ENCODE measurements around the gene INSYN2A.

Gene INSYN2A

GRCh38 chr10:127195571-127196281 lies 665 bp downstream of the INSYN2A start:
- Histone ChIP-seq H3K4me3 (ENCODE audit: low read depth, low read length) (peak overlapping the region; percentile 76), H3K9me3 (ENCODE audit: control insufficient read depth, insufficient read depth, low read depth, low read length) (no peaks in the 10 kb centered on the region), H3K27me3 (ENCODE audit: control insufficient read depth, insufficient read depth, low read length) (peaks cover 51% of the 10 kb centered on the region), H3K36me3 (ENCODE audit: control insufficient read depth, insufficient read depth, low read length) (0 out of 2 replicates have a peak, but pooled peaks cover 3% of the 10 kb centered on the region), H3K9ac (ENCODE audit: low read length) (peak overlapping the region; percentile 56), H3K4me1 (ENCODE audit: control insufficient read depth, insufficient read depth, low read length) (peaks cover 16% of the 10 kb centered on the region), H3K27ac (ENCODE audit: low read depth, low read length) (no peak overlapping the region)

- Histone ChIP-seq H3K9ac (ENCODE audit: low read length) (no peak overlapping the region), H3K9me3 (ENCODE audit: control insufficient read depth, insufficient read depth, low read depth, low read length) (no peaks in the 10 kb centered on the region), H3K27ac (ENCODE audit: low read depth, low read length) (no peak overlapping the region), H3K4me1 (ENCODE audit: control insufficient read depth, insufficient read depth, low read length) (peaks cover 16% of the 10 kb centered on the region), H3K27me3 (ENCODE audit: control insufficient read depth, insufficient read depth, low read length) (peaks cover 51% of the 10 kb centered on the region), H3K4me3 (ENCODE audit: low read depth, low read length) (peak overlapping the region; percentile 76), H3K36me3 (ENCODE audit: control insufficient read depth, insufficient read depth, low read length) (0 out of 2 replicates have a peak, but pooled peaks cover 3% of the 10 kb centered on the region)
These were observed 1.3 kb downstream of the INSYN2A start for GRCh38 chr10:127195041-127195506.

GRCh38 chr10:127194599-127194998 lies 1.8 kb downstream of the INSYN2A start:
- Histone ChIP-seq H3K36me3 (ENCODE audit: control insufficient read depth, insufficient read depth, low read length) (0 out of 2 replicates have a peak, but pooled peaks cover under 1% of the 10 kb centered on the region), H3K4me1 (ENCODE audit: control insufficient read depth, insufficient read depth, low read length) (peaks cover 16% of the 10 kb centered on the region), H3K9me3 (ENCODE audit: control insufficient read depth, insufficient read depth, low read depth, low read length) (no peaks in the 10 kb centered on the region), H3K27ac (ENCODE audit: low read depth, low read length) (no peak overlapping the region), H3K9ac (ENCODE audit: low read length) (no peak overlapping the region), H3K4me3 (ENCODE audit: low read depth, low read length) (peak overlapping the region; percentile 76), H3K27me3 (ENCODE audit: control insufficient read depth, insufficient read depth, low read length) (peaks cover 51% of the 10 kb centered on the region)

DNA sequence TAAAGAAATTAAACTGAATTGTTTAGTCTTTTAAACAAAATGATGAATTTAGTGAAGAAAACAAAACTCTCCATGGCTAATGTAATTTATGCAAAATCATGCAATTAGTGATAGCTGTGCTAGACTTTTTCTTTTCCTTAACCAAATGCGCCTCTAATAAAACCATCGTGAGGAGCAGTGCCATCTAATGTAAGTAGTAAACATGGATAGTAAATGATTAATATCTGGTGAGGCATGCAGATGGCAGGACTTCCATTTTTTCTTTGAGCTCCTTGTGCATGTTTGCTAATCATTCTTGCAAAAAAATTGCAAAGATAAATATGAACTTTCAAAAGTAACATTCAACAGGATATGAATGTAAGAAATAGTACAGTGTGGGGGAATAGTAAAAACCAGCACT lies 2.3 kb downstream of the INSYN2A start:
- Histone ChIP-seq H3K36me3 (ENCODE audit: control insufficient read depth, insufficient read depth, low read length) (no peaks in the 10 kb centered on the region), H3K27me3 (ENCODE audit: control insufficient read depth, insufficient read depth, low read length) (peaks cover 51% of the 10 kb centered on the region), H3K27ac (ENCODE audit: low read depth, low read length) (no peak overlapping the region), H3K9me3 (ENCODE audit: control insufficient read depth, insufficient read depth, low read depth, low read length) (no peaks in the 10 kb centered on the region), H3K4me1 (ENCODE audit: control insufficient read depth, insufficient read depth, low read length) (peaks cover 16% of the 10 kb centered on the region), H3K9ac (ENCODE audit: low read length) (no peak overlapping the region), H3K4me3 (ENCODE audit: low read depth, low read length) (no peak overlapping the region)

DNA sequence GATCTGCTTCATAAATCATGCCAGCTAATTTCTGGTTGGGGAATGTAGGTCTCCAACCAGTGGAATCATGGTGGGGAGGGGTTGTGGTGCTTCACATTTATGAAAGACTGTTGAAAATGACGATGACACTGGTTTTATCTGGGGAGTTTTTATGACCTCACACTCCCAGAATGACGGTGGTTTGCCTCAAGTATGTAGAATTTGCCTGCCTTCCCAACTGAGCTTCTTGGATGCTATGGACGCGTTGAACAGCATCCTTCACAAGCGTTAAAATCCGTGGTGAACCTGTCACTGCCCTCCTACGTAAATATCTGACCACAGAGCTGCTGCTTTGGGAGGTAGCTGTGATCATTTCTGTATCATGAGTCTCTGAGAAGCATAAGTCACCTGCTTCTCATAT lies 3.3 kb downstream of the INSYN2A start:
- Histone ChIP-seq H3K27ac (ENCODE audit: low read depth, low read length) (no peak overlapping the region), H3K9me3 (ENCODE audit: control insufficient read depth, insufficient read depth, low read depth, low read length) (no peaks in the 10 kb centered on the region), H3K4me3 (ENCODE audit: low read depth, low read length) (no peak overlapping the region), H3K9ac (ENCODE audit: low read length) (no peak overlapping the region), H3K36me3 (ENCODE audit: control insufficient read depth, insufficient read depth, low read length) (no peaks in the 10 kb centered on the region), H3K4me1 (ENCODE audit: control insufficient read depth, insufficient read depth, low read length) (peaks cover 16% of the 10 kb centered on the region), H3K27me3 (ENCODE audit: control insufficient read depth, insufficient read depth, low read length) (peaks cover 51% of the 10 kb centered on the region)

- no peaks in the 10 kb centered on the region for H3K9me3 ChIP-seq (ENCODE audit: control insufficient read depth, insufficient read depth, low read depth, low read length)
- H3K4me1 ChIP-seq (ENCODE audit: control insufficient read depth, insufficient read depth, low read length) = peaks cover 9% of the 10 kb centered on the region
- no peaks in the 10 kb centered on the region for H3K36me3 ChIP-seq (ENCODE audit: control insufficient read depth, insufficient read depth, low read length)
- no peak overlapping the region for H3K4me3 ChIP-seq (ENCODE audit: low read depth, low read length)
- no peak overlapping the region for H3K9ac ChIP-seq (ENCODE audit: low read length)
- no peak overlapping the region for H3K27ac ChIP-seq (ENCODE audit: low read depth, low read length)
- peaks cover 32% of the 10 kb centered on the region for H3K27me3 ChIP-seq (ENCODE audit: control insufficient read depth, insufficient read depth, low read length)
These were observed 6.0 kb downstream of the INSYN2A start for GRCh38 chr10:127190427-127190826.

GRCh38 chr10:127189226-127189625 lies 7.2 kb downstream of the INSYN2A start:
- no peaks in the 10 kb centered on the region for H3K36me3 ChIP-seq (ENCODE audit: control insufficient read depth, insufficient read depth, low read length)
- no peaks in the 10 kb centered on the region for H3K4me1 ChIP-seq (ENCODE audit: control insufficient read depth, insufficient read depth, low read length)
- H3K4me3 ChIP-seq (ENCODE audit: low read depth, low read length) = no peak overlapping the region
- H3K9ac ChIP-seq (ENCODE audit: low read length) = no peak overlapping the region
- no peak overlapping the region for H3K27ac ChIP-seq (ENCODE audit: low read depth, low read length)
- peaks cover 20% of the 10 kb centered on the region for H3K27me3 ChIP-seq (ENCODE audit: control insufficient read depth, insufficient read depth, low read length)
- H3K9me3 ChIP-seq (ENCODE audit: control insufficient read depth, insufficient read depth, low read depth, low read length) = no peaks in the 10 kb centered on the region

DNA sequence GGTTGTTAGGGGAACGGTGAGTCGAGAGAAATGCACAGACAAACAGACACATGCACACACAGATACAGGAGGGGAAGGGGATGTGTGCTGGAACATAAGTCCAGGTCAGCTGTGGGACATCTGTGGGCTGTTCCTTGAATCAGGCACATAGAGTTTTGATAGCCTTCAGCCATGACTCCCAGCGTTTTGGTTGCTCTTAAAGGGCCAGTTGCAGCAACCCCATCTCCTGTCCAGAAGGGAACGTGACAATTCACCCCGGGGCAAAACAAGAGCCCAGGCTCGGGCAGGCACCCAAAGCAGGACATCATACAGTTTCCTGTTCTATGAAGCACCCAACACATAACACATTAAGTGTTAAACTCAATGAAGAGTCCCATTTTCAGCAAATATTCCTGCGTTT lies 9.6 kb downstream of the INSYN2A start:
- no peaks in the 10 kb centered on the region for H3K27me3 ChIP-seq (ENCODE audit: control insufficient read depth, insufficient read depth, low read length)
- H3K9me3 ChIP-seq (ENCODE audit: control insufficient read depth, insufficient read depth, low read depth, low read length) = no peaks in the 10 kb centered on the region
- H3K27ac ChIP-seq (ENCODE audit: low read depth, low read length) = no peak overlapping the region
- H3K9ac ChIP-seq (ENCODE audit: low read length) = no peak overlapping the region
- no peak overlapping the region for H3K4me3 ChIP-seq (ENCODE audit: low read depth, low read length)
- no peaks in the 10 kb centered on the region for H3K36me3 ChIP-seq (ENCODE audit: control insufficient read depth, insufficient read depth, low read length)
- no peaks in the 10 kb centered on the region for H3K4me1 ChIP-seq (ENCODE audit: control insufficient read depth, insufficient read depth, low read length)

GRCh38 chr10:127184582-127184981 lies 11.8 kb downstream of the INSYN2A start:
- Histone ChIP-seq H3K9ac (ENCODE audit: low read length) (no peak overlapping the region), H3K36me3 (ENCODE audit: control insufficient read depth, insufficient read depth, low read length) (no peaks in the 10 kb centered on the region), H3K4me3 (ENCODE audit: low read depth, low read length) (no peak overlapping the region), H3K27ac (ENCODE audit: low read depth, low read length) (no peak overlapping the region), H3K4me1 (ENCODE audit: control insufficient read depth, insufficient read depth, low read length) (no peaks in the 10 kb centered on the region), H3K27me3 (ENCODE audit: control insufficient read depth, insufficient read depth, low read length) (no peaks in the 10 kb centered on the region), H3K9me3 (ENCODE audit: control insufficient read depth, insufficient read depth, low read depth, low read length) (no peaks in the 10 kb centered on the region)

GRCh38 chr10:127182161-127182560 lies 14.2 kb downstream of the INSYN2A start:
- H3K4me3 ChIP-seq (ENCODE audit: low read depth, low read length) = no peak overlapping the region
- no peaks in the 10 kb centered on the region for H3K27me3 ChIP-seq (ENCODE audit: control insufficient read depth, insufficient read depth, low read length)
- H3K9ac ChIP-seq (ENCODE audit: low read length) = no peak overlapping the region
- no peak overlapping the region for H3K27ac ChIP-seq (ENCODE audit: low read depth, low read length)
- no peaks in the 10 kb centered on the region for H3K36me3 ChIP-seq (ENCODE audit: control insufficient read depth, insufficient read depth, low read length)
- no peaks in the 10 kb centered on the region for H3K4me1 ChIP-seq (ENCODE audit: control insufficient read depth, insufficient read depth, low read length)
- H3K9me3 ChIP-seq (ENCODE audit: control insufficient read depth, insufficient read depth, low read depth, low read length) = no peaks in the 10 kb centered on the region

DNA sequence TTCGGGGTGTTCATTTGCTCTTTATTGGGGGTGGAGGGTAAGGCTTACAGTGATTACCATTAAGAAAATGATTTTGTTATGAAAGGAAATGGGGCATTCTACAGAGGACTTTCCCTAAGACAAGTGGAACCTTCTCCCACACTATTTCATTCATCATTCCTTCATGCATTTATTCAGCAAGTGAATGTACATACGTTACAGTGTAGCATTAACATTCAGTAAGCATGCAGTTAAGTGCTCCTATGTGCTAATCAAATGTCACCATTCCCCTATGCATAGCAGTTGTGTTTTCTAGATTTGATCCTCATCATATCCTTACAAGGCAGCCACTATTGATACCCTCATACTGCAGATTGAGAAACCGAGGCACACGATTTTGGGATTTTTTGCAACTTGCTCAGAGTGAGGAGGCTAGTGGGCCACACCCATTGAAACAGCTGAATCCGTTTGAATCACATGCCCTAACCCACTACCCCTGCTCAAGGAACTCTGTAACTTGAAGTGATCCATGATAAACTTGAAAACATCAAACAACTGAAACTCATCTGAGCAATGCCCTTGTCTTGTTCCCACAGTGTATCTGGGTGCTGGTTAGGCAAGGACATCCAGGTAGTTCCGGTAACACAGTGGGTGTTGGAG lies 16.7 kb downstream of the INSYN2A start:
- H3K9ac ChIP-seq (ENCODE audit: low read length) = no peak overlapping the region
- H3K27ac ChIP-seq (ENCODE audit: low read depth, low read length) = no peak overlapping the region
- no peaks in the 10 kb centered on the region for H3K9me3 ChIP-seq (ENCODE audit: control insufficient read depth, insufficient read depth, low read depth, low read length)
- H3K36me3 ChIP-seq (ENCODE audit: control insufficient read depth, insufficient read depth, low read length) = no peaks in the 10 kb centered on the region
- H3K27me3 ChIP-seq (ENCODE audit: control insufficient read depth, insufficient read depth, low read length) = no peaks in the 10 kb centered on the region
- no peaks in the 10 kb centered on the region for H3K4me1 ChIP-seq (ENCODE audit: control insufficient read depth, insufficient read depth, low read length)
- H3K4me3 ChIP-seq (ENCODE audit: low read depth, low read length) = no peak overlapping the region

All from HUES6 (cell line).